Dendritic cell treated with granulocyte-macrophage colony-stimulating factor and Interleukin-4, amounts not matched to agents 40 ng/mL and 50 ng/mL, for 4 days (primary cell): ENCODE results near the gene GET3.
A peak's percentile ranks its signal among the peaks of the same experiment; 100 is the strongest.
"Not testable (repeated sequence)": the region's sequence is repeated elsewhere in the genome, so short reads cannot be mapped to it uniquely, and the experiment has no call there.

Source experiments
- H3K27ac Mint-ChIP-seq: one replicate; pipeline ENCODE4 v1.8.0; 2022; ENCODE audit warnings: mild to moderate bottlenecking, mixed read lengths
- H3K27me3 Mint-ChIP-seq: one replicate; pipeline ENCODE4 v1.8.0; 2022; ENCODE audit warnings: mild to moderate bottlenecking, mixed read lengths
- H3K36me3 Mint-ChIP-seq: one replicate; pipeline ENCODE4 v1.8.0; 2022; ENCODE audit warnings: low read depth, mixed read lengths
- H3K4me1 Mint-ChIP-seq: one replicate; pipeline ENCODE4 v1.8.0; 2022; ENCODE audit warnings: low read depth, mixed read lengths
- H3K4me3 Mint-ChIP-seq: one replicate; pipeline ENCODE4 v1.8.0; 2022; ENCODE audit warnings: mild to moderate bottlenecking, moderate library complexity, mixed read lengths
- H3K9me3 Mint-ChIP-seq: one replicate; pipeline ENCODE4 v1.8.0; 2022; ENCODE audit warnings: mixed read lengths
- intact Hi-C: fragments of 100-400 bp; cut with micrococcal nuclease; formaldehyde crosslinking; loops from one replicate; pipeline ENCODE4 v1.15.0; 2022

The GET3 gene

GRCh38 chr19:12705169-12705568, 32.1 kb upstream of the GET3 start:
- Mint-ChIP-seq H3K4me3 (no peak overlapping the region), H3K27me3 (no peaks in the 10 kb centered on the region), H3K9me3 (no peaks in the 10 kb centered on the region), H3K4me1 (no peaks in the 10 kb centered on the region), H3K36me3 (peaks cover 100% of the 10 kb centered on the region), H3K27ac (no peak overlapping the region)
- intact Hi-C loops: no loop called here

GRCh38 chr19:12705654-12706331, 31.5 kb upstream of the GET3 start:
- Mint-ChIP-seq H3K36me3 (peaks cover 100% of the 10 kb centered on the region), H3K9me3 (no peaks in the 10 kb centered on the region), H3K4me1 (no peaks in the 10 kb centered on the region), H3K4me3 (no peak overlapping the region), H3K27me3 (no peaks in the 10 kb centered on the region), H3K27ac (no peak overlapping the region)
- intact Hi-C loops: no loop called here

- H3K9me3 Mint-ChIP-seq: no peaks in the 10 kb centered on the region
- no peaks in the 10 kb centered on the region for H3K27me3 Mint-ChIP-seq
- H3K4me3 Mint-ChIP-seq: no peak overlapping the region
- H3K27ac Mint-ChIP-seq: no peak overlapping the region
- intact Hi-C loops: no loop called here
- H3K36me3 Mint-ChIP-seq: peaks cover 100% of the 10 kb centered on the region
- H3K4me1 Mint-ChIP-seq: no peaks in the 10 kb centered on the region
Observed at GRCh38 chr19:12706332-12706718, 31.0 kb upstream of the GET3 start.

- intact Hi-C loops: no loop called here
- Mint-ChIP-seq H3K36me3 (peaks cover 98% of the 10 kb centered on the region), H3K4me3 (no peak overlapping the region), H3K27ac (no peak overlapping the region), H3K4me1 (no peaks in the 10 kb centered on the region), H3K27me3 (no peaks in the 10 kb centered on the region), H3K9me3 (no peaks in the 10 kb centered on the region)
Observed at GRCh38 chr19:12708641-12709040, 28.7 kb upstream of the GET3 start.

- H3K4me1 Mint-ChIP-seq: no peaks in the 10 kb centered on the region
- H3K36me3 Mint-ChIP-seq: peaks cover 98% of the 10 kb centered on the region
Observed at GRCh38 chr19:12711187-12711586, 26.1 kb upstream of the GET3 start.

GRCh38 chr19:12712077-12712476, 25.2 kb upstream of the GET3 start:
- H3K27me3 Mint-ChIP-seq, intact Hi-C loops, H3K27ac Mint-ChIP-seq, H3K4me3 Mint-ChIP-seq, H3K4me1 Mint-ChIP-seq, H3K9me3 Mint-ChIP-seq: not testable (repeated sequence)
- peaks cover 98% of the 10 kb centered on the region for H3K36me3 Mint-ChIP-seq

More at GRCh38 chr19:12711187-12711586, 26.1 kb upstream of the GET3 start:
- Mint-ChIP-seq H3K4me3 (no peak overlapping the region), H3K27me3 (no peaks in the 10 kb centered on the region), H3K27ac (no peak overlapping the region), H3K9me3 (no peaks in the 10 kb centered on the region)
- intact Hi-C loops: no loop called here

- H3K4me3 Mint-ChIP-seq: not testable (repeated sequence)
Observed at GRCh38 chr19:12713304-12713703, 24.0 kb upstream of the GET3 start.

GRCh38 chr19:12715102-12715501, 22.2 kb upstream of the GET3 start:
- intact Hi-C loops: no loop called here
- H3K27ac Mint-ChIP-seq: no peak overlapping the region
- no peak overlapping the region for H3K4me3 Mint-ChIP-seq
- H3K9me3 Mint-ChIP-seq: no peaks in the 10 kb centered on the region
- peaks cover 12% of the 10 kb centered on the region for H3K4me1 Mint-ChIP-seq
- H3K36me3 Mint-ChIP-seq: peaks cover 88% of the 10 kb centered on the region
- H3K27me3 Mint-ChIP-seq: no peaks in the 10 kb centered on the region

More at GRCh38 chr19:12713304-12713703, 24.0 kb upstream of the GET3 start:
- peaks cover 95% of the 10 kb centered on the region for H3K36me3 Mint-ChIP-seq
- intact Hi-C loops, H3K9me3 Mint-ChIP-seq, H3K27ac Mint-ChIP-seq, H3K4me1 Mint-ChIP-seq, H3K27me3 Mint-ChIP-seq: not testable (repeated sequence)

GRCh38 chr19:12715929-12716328, 21.4 kb upstream of the GET3 start:
- Mint-ChIP-seq H3K27me3 (no peaks in the 10 kb centered on the region), H3K9me3 (no peaks in the 10 kb centered on the region), H3K36me3 (peaks cover 86% of the 10 kb centered on the region), H3K4me3 (no peak overlapping the region), H3K27ac (no peak overlapping the region), H3K4me1 (peaks cover 18% of the 10 kb centered on the region)
- intact Hi-C loops: no loop called here

GRCh38 chr19:12720296-12720695, 17.0 kb upstream of the GET3 start:
- no peaks in the 10 kb centered on the region for H3K9me3 Mint-ChIP-seq
- intact Hi-C loops: no loop called here
- peak overlapping the region; percentile 83 for H3K27ac Mint-ChIP-seq
- no peaks in the 10 kb centered on the region for H3K27me3 Mint-ChIP-seq
- H3K4me3 Mint-ChIP-seq: no peak overlapping the region
- peaks cover 54% of the 10 kb centered on the region for H3K36me3 Mint-ChIP-seq
- peaks cover 50% of the 10 kb centered on the region for H3K4me1 Mint-ChIP-seq

- intact Hi-C loops: no loop called here
- Mint-ChIP-seq H3K36me3 (peaks cover 47% of the 10 kb centered on the region), H3K9me3 (no peaks in the 10 kb centered on the region)
Observed at GRCh38 chr19:12720851-12721655, 16.2 kb upstream of the GET3 start.

GRCh38 chr19:12721656-12722565, 15.4 kb upstream of the GET3 start:
- H3K27me3 Mint-ChIP-seq: no peaks in the 10 kb centered on the region
- intact Hi-C loops: loop anchor here (1.0 kb wide), 1 partner anchor 12 kb away; the partner anchor contains the start of gene TRIR
- peaks cover 45% of the 10 kb centered on the region for H3K36me3 Mint-ChIP-seq
- peak overlapping the region; percentile 83 for H3K27ac Mint-ChIP-seq
- H3K4me3 Mint-ChIP-seq: peak overlapping the region; percentile 95
- H3K4me1 Mint-ChIP-seq: peaks cover 50% of the 10 kb centered on the region
- no peaks in the 10 kb centered on the region for H3K9me3 Mint-ChIP-seq

More at GRCh38 chr19:12720851-12721655, 16.2 kb upstream of the GET3 start:
- Mint-ChIP-seq H3K27ac (peak overlapping the region; percentile 83), H3K4me1 (peaks cover 50% of the 10 kb centered on the region), H3K27me3 (no peaks in the 10 kb centered on the region), H3K4me3 (peak overlapping the region; percentile 95)

GRCh38 chr19:12722566-12723380, 14.5 kb upstream of the GET3 start:
- intact Hi-C loops: loop anchor here (1.0 kb wide), 1 partner anchor 12 kb away; the partner anchor contains the start of gene TRIR
- Mint-ChIP-seq H3K36me3 (peaks cover 40% of the 10 kb centered on the region), H3K27me3 (no peaks in the 10 kb centered on the region), H3K4me3 (peak overlapping the region; percentile 90), H3K27ac (peak overlapping the region; percentile 83), H3K9me3 (no peaks in the 10 kb centered on the region), H3K4me1 (peaks cover 50% of the 10 kb centered on the region)
